IMR-90 (cell line): Measurements from ENCODE around the gene TUBGCP2. TPM values are rescaled to one million over a fixed set of nuclear protein-coding genes. Genes with fewer than 3 reads are reported as not detected.
A peak's percentile ranks its signal among the peaks of the same experiment; 100 is the strongest.

ENCODE experiments used
- ATAC-seq: fragments of 200-7000 bp; cut with Tn5 transposase; 2 replicates; pipeline ENCODE4 v1.9.1; 2020; ENCODE audit warnings: low read depth, mild to moderate bottlenecking, moderate library complexity
- BruUV-seq: library from RNA; stranded (reverse); fragments of 400-500 nt; replicated peaks from 2 replicates; lab custom pipeline; 2021; lab: Mats Ljungman, UMichigan
- CTCF ChIA-PET: fragments of 300-600 bp; formaldehyde crosslinking; extraction: SDS; loops from one replicate; lab custom pipeline; 2021; ENCODE audit warnings: antibody characterized with exemption; lab: Yijun Ruan, JAX
- POLR2A ChIA-PET: fragments of 300-600 bp; sonication (Branson Sonifier 250); formaldehyde crosslinking; loops from one replicate; lab custom pipeline; 2022; ENCODE audit warnings: antibody characterized with exemption; ENCODE audit not compliant: unreplicated experiment; lab: Charles Lee
- DNase-seq: peaks from one replicate; pipeline ENCODE4 v3.0.0; 2013
- H2AFZ ChIP-seq: replicated peaks from 2 replicates; pipeline ENCODE3; 2013; ENCODE audit warnings: low read length, mild to moderate bottlenecking; ENCODE audit not compliant: poor library complexity
- H2AK5ac ChIP-seq: 2 replicates; pipeline ENCODE4 v1.6.1; 2013; ENCODE audit warnings: low read depth, low read length, inconsistent platforms
- H2AK9ac ChIP-seq: replicated peaks from 2 replicates; pipeline ENCODE3; 2013; ENCODE audit warnings: mild to moderate bottlenecking, low read depth, low read length, moderate library complexity; ENCODE audit not compliant: poor library complexity
- H2BK120ac ChIP-seq: 2 replicates; pipeline ENCODE4 v1.6.1; 2013; ENCODE audit warnings: low read depth, low read length, inconsistent platforms
- H2BK15ac ChIP-seq: 3 replicates; pipeline ENCODE4 v1.6.1; 2013; ENCODE audit warnings: low read depth, low read length, inconsistent platforms
- H2BK20ac ChIP-seq: 2 replicates; pipeline ENCODE4 v1.6.1; 2013; ENCODE audit warnings: low read depth, mild to moderate bottlenecking, inconsistent platforms, low read length, moderate library complexity
- H2BK5ac ChIP-seq: 2 replicates; pipeline ENCODE4 v1.6.1; 2013; ENCODE audit warnings: mild to moderate bottlenecking, low read depth, low read length, inconsistent platforms; ENCODE audit not compliant: poor library complexity, severe bottlenecking
- H3K14ac ChIP-seq: replicated peaks from 2 replicates; pipeline ENCODE4 v1.6.1; 2013; ENCODE audit warnings: low read depth, low read length, inconsistent platforms
- H3K18ac ChIP-seq: 2 replicates; pipeline ENCODE4 v1.6.1; 2013; ENCODE audit warnings: low read depth, low read length, control low read depth
- H3K23ac ChIP-seq: 2 replicates; pipeline ENCODE4 v1.6.1; 2013; ENCODE audit warnings: low read depth, low read length, inconsistent platforms
- H3K27ac ChIP-seq: 2 replicates; pipeline ENCODE4 v1.5.1; 2013; ENCODE audit warnings: mild to moderate bottlenecking, control low read depth, low read length; ENCODE audit not compliant: insufficient read depth
- H3K27me3 ChIP-seq: 2 replicates; pipeline ENCODE4 v1.6.1; 2013; ENCODE audit warnings: low read length; ENCODE audit not compliant: control insufficient read depth, insufficient read depth
- H3K36me3 ChIP-seq: 2 replicates; pipeline ENCODE4 v1.6.1; 2013; ENCODE audit warnings: low read length, mixed read lengths; ENCODE audit not compliant: control insufficient read depth, insufficient read depth
- H3K4ac ChIP-seq: 2 replicates; pipeline ENCODE4 v1.6.1; 2013; ENCODE audit warnings: low read depth, low read length, inconsistent platforms
- H3K4me1 ChIP-seq: 2 replicates; pipeline ENCODE4 v1.6.1; 2013; ENCODE audit warnings: low read length, mixed read lengths; ENCODE audit not compliant: control insufficient read depth, insufficient read depth
- H3K4me2 ChIP-seq: 2 replicates; pipeline ENCODE4 v1.6.1; 2013; ENCODE audit warnings: low read depth, mild to moderate bottlenecking, control low read depth, low read length, moderate library complexity
- H3K4me3 ChIP-seq: 2 replicates; pipeline ENCODE4 v1.5.1; 2013; ENCODE audit warnings: low read depth, mild to moderate bottlenecking, control low read depth, low read length, moderate library complexity; ENCODE audit not compliant: insufficient read depth
- H3K56ac ChIP-seq: 2 replicates; pipeline ENCODE4 v1.6.1; 2013; ENCODE audit warnings: low read length, inconsistent platforms; ENCODE audit not compliant: insufficient read depth; ENCODE audit errors: extremely low read depth
- H3K79me1 ChIP-seq, 2 experiments: 2 replicates each; pipeline ENCODE4 v1.6.1; 2013; ENCODE audit warnings: low read length in 2 of 2, inconsistent platforms in 1 of 2, low read depth in 1 of 2
- H3K9ac ChIP-seq: 2 replicates; pipeline ENCODE4 v1.6.1; 2013; ENCODE audit warnings: low read depth, low read length, control low read depth
- H3K9me1 ChIP-seq: 2 replicates; pipeline ENCODE4 v1.6.1; 2013; ENCODE audit warnings: low read length, inconsistent platforms; ENCODE audit not compliant: insufficient read depth
- H3K9me3 ChIP-seq: 2 replicates; pipeline ENCODE4 v1.6.1; 2013; ENCODE audit warnings: low read length; ENCODE audit not compliant: control insufficient read depth, insufficient read depth
- H4K20me1 ChIP-seq: 2 replicates; pipeline ENCODE4 v1.6.1; 2013; ENCODE audit warnings: low read length, inconsistent platforms; ENCODE audit not compliant: insufficient read depth
- H4K5ac ChIP-seq: 2 replicates; pipeline ENCODE4 v1.6.1; 2013; ENCODE audit warnings: mild to moderate bottlenecking, low read depth, low read length, control low read depth
- H4K8ac ChIP-seq, 2 experiments: 2 replicates each; pipeline ENCODE4 v1.6.1; 2013; ENCODE audit warnings: low read depth in 2 of 2, low read length in 2 of 2, control low read depth in 1 of 2, inconsistent platforms in 1 of 2
- H4K91ac ChIP-seq: 2 replicates; pipeline ENCODE4 v1.6.1; 2013; ENCODE audit warnings: low read depth, low read length, inconsistent platforms; ENCODE audit not compliant: insufficient read depth
- CEBPB ChIP-seq: IDR thresholded peaks from 2 replicates; pipeline ENCODE4 v1.6.1; 2012; ENCODE audit warnings: low read depth, low read length, improper control_type of control experiment
- CHD1 ChIP-seq: IDR thresholded peaks from 2 replicates; pipeline ENCODE4 v1.6.1; 2012; ENCODE audit warnings: low read depth, low read length, improper control_type of control experiment
- CTCF ChIP-seq: conservative IDR thresholded peaks from 2 replicates; pipeline ENCODE4 v1.5.1; 2012; ENCODE audit warnings: mild to moderate bottlenecking, low read depth, low read length, improper control_type of control experiment
- FOS ChIP-seq: fragments of 150-350 bp; IDR thresholded peaks from 2 replicates; pipeline ENCODE4 v1.6.1; 2016; ENCODE audit warnings: low read depth, low read length
- MAFK ChIP-seq: IDR thresholded peaks from 2 replicates; pipeline ENCODE4 v1.6.1; 2012; ENCODE audit warnings: low read depth, low read length, improper control_type of control experiment
- NFE2L2 ChIP-seq: fragments of 150-350 bp; IDR thresholded peaks from 2 replicates; pipeline ENCODE4 v1.6.1; 2016; ENCODE audit warnings: low read depth, mild to moderate bottlenecking, low read length
- POLR2A ChIP-seq: IDR thresholded peaks from 2 replicates; pipeline ENCODE4 v1.6.1; 2012; ENCODE audit warnings: mild to moderate bottlenecking, low read depth, low read length
- SMC3 ChIP-seq: fragments of 150-350 bp; IDR thresholded peaks from 2 replicates; pipeline ENCODE4 v1.6.1; 2016; ENCODE audit warnings: low read depth, mild to moderate bottlenecking, antibody characterized with exemption, low read length, moderate library complexity
- WGBS, 2 experiments: methylation state at CpG; one replicate each; pipeline versions ENCODE4 v1.1.5 to v1.1.7; 2013; ENCODE audit warnings: missing lambda C conversion rate in 2 of 2; ENCODE audit not compliant: insufficient read length in 1 of 2; ENCODE audit errors: extremely low coverage in 2 of 2; 5-methylcytosine and 5-hydroxymethylcytosine counted together
- dilution Hi-C: fragments of 300-500 bp; cut with HindIII; formaldehyde crosslinking; loops from one replicate; pipeline ENCODE4 v1.14.3; 2018; ENCODE audit warnings: low sequenced_read_pairs; ENCODE audit not compliant: unreplicated experiment
- in situ Hi-C: fragments of 300-500 bp; cut with MboI; formaldehyde crosslinking; loops from 3 replicates; pipeline ENCODE4 v1.14.3; 2019; ENCODE audit warnings: low sequenced_read_pairs, inconsistent platforms, mixed read lengths
- intact Hi-C: fragments of 100-400 bp; cut with micrococcal nuclease; formaldehyde crosslinking; loops from 2 replicates; pipeline ENCODE4 v1.10.0; 2022
- polyA plus RNA-seq, 3 experiments: library from polyadenylated mRNA; depleted of rRNA; stranded (reverse); fragments of >200 nt; gene quantifications; 2 replicates each; pipeline ENCODE4 v1.2.3, GENCODE V29; 2012; ENCODE audit warnings: low replicate concordance in 1 of 3
- total RNA-seq: library from RNA; depleted of rRNA; stranded (reverse); fragments of >200 nt; gene quantifications from 2 replicates; pipeline ENCODE4 v1.2.3, GENCODE V29; 2012

TUBGCP2 gene
- total and polyA plus RNA-seq, 2 of the 4 experiments (the other 2 are of a cell fraction), result 48.1 to 72.6 TPM

DNA sequence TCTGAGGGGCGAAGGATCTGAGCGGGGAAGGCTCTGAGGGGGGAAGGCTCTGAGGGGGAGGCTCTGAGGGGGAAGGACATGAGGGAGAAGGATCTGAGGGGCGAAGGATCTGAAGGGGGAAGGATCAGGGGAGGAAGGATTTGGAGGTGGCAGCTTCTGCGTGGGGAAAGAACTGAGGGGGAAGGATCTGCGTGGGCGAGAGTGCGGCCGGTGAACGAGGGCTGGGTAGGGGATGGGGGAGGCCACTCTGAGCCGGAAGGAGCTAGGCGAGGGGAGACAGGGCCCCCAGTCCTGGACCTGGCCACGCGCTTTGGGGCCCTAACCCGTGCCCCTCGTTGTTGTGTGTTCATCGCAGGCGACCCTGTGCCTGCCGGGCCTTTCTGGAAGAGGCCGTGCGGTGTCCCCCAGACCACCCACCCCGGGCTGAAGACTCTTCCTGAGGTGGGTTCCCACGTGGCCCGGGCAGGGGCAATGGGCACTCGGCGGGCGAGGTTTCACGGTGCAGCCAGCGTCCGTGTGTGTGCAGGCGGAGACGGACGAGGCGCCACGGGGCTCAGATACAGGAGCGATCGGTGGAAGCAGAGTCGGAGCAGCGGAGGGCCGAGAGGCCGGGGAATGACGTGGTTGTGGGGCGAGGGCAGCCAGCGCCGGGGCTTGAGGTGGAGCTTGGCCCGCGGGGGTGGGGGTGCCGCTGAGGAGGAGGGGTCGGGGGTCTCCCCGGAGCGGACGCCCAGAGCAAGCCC, 26.0 kb upstream of the TUBGCP2 start:
- peak overlapping the region; percentile 38 for H3K4me3 ChIP-seq
- intact Hi-C loops (no loop called here), in situ Hi-C loops (no loop called here), dilution Hi-C loops (no loop called here)
- 11% methylated on average over 11 of the region's 51 CpGs; no CpG with 5 or more reads in 1 of the 2 experiments for WGBS, 2 experiments
- H3K18ac ChIP-seq, result no peak overlapping the region; the same call in 1 of the 2 replicates
- no peak overlapping the region for H2AK9ac ChIP-seq
- no peak overlapping the region for H2BK20ac ChIP-seq
- no peak overlapping the region for H2BK120ac ChIP-seq
- no peak overlapping the region for H2AK5ac ChIP-seq
- H4K8ac ChIP-seq, result no peak overlapping the region
- no peak overlapping the region for H4K5ac ChIP-seq
- peaks cover 50% of the 10 kb centered on the region for H3K27me3 ChIP-seq
- DNase-seq (no peak), ATAC-seq (peak; percentile 73)
- no peak overlapping the region for H4K91ac ChIP-seq
- no peak overlapping the region for H3K9ac ChIP-seq
- no peak overlapping the region for H3K27ac ChIP-seq
- H2BK15ac ChIP-seq, result no peak overlapping the region
- no peaks in the 10 kb centered on the region; the same call in 1 of the 2 replicates for H3K9me3 ChIP-seq
- H4K20me1 ChIP-seq, result no peaks in the 10 kb centered on the region
- H3K23ac ChIP-seq, result no peak overlapping the region
- no TSS peak for BruUV-seq
- H3K14ac ChIP-seq, result no peak overlapping the region
- peaks cover 3% of the 10 kb centered on the region; the same call in 1 of the 2 replicates for H3K4me1 ChIP-seq
- H3K56ac ChIP-seq, result no peak overlapping the region
- no peaks in the 10 kb centered on the region for H3K36me3 ChIP-seq
- POLR2A ChIA-PET, result no interaction called here
- TF ChIP-seq SMC3 (no peak), POLR2A (no peak), MAFK (no peak), CHD1 (no peak), NFE2L2 (no peak), CTCF (no peak), CEBPB (no peak), FOS (no peak)
- peak overlapping the region; percentile 25; the same call in 1 of the 2 replicates for H3K4me2 ChIP-seq
- no peaks in the 10 kb centered on the region for H3K79me1 ChIP-seq
- CTCF ChIA-PET, result no interaction called here
- no peak overlapping the region for H3K4ac ChIP-seq
- H2BK5ac ChIP-seq, result no peak overlapping the region
- H3K9me1 ChIP-seq, result no peaks in the 10 kb centered on the region
- H2AFZ ChIP-seq, result peak overlapping the region; percentile 86
